COLO829 (cell line): Measurements from ENCODE around the gene PSMC3.

Source experiments
- DNase-seq: peaks from one replicate; pipeline ENCODE4 v3.0.0; 2012; ENCODE audit warnings: low spot score

PSMC3 gene

GRCh38 chr11:47376107-47376524, 50.1 kb downstream of the PSMC3 start:
- DNase-seq: no peak

GRCh38 chr11:47375546-47376085, 50.6 kb downstream of the PSMC3 start:
- no peak for DNase-seq

GRCh38 chr11:47375020-47375419, 51.2 kb downstream of the PSMC3 start:
- DNase-seq: no peak

- DNase-seq: no peak
Measured at GRCh38 chr11:47374720-47375019, 51.6 kb downstream of the PSMC3 start.

- DNase-seq: peak; percentile 75
Measured at GRCh38 chr11:47373876-47374719, 52.1 kb downstream of the PSMC3 start.

- no peak for DNase-seq
Measured at GRCh38 chr11:47372422-47372821, 53.8 kb downstream of the PSMC3 start.

GRCh38 chr11:47369676-47370075, 56.6 kb downstream of the PSMC3 start:
- DNase-seq: no peak
